Measurements from ENCODE around the gene TSSK6.

The TSSK6 gene

GRCh38 chr19:19544257-19544953, 29.1 kb upstream of the TSSK6 start:
- no peak for DNase-seq

- DNase-seq, result no peak
These were observed 28.3 kb upstream of the TSSK6 start for GRCh38 chr19:19543640-19544039.

- DNase-seq, result no peak
These were observed 27.8 kb upstream of the TSSK6 start for GRCh38 chr19:19543101-19543500.

- no peak for DNase-seq
These were observed 27.2 kb upstream of the TSSK6 start for GRCh38 chr19:19542507-19542906.

- DNase-seq, result no peak
These were observed 26.3 kb upstream of the TSSK6 start for GRCh38 chr19:19541616-19542015.

GRCh38 chr19:19540715-19541515, 25.6 kb upstream of the TSSK6 start:
- peak; percentile 76 for DNase-seq

GRCh38 chr19:19540064-19540714, 24.8 kb upstream of the TSSK6 start:
- peak; percentile 68 for DNase-seq

- DNase-seq, result no peak
These were observed 24.3 kb upstream of the TSSK6 start for GRCh38 chr19:19539698-19540063.

GRCh38 chr19:19538785-19539166, 23.4 kb upstream of the TSSK6 start:
- no peak for DNase-seq

- DNase-seq, result peak; percentile 51
These were observed 22.9 kb upstream of the TSSK6 start, which contains the start of gene CILP2 for GRCh38 chr19:19538061-19538784. Gene CILP2, plus strand, starts transcription at chr19:19538265. Its CDS starts 85 bp downstream, at chr19:19538350.

GRCh38 chr19:19537075-19538048, 22.0 kb upstream of the TSSK6 start:
- DNase-seq, result no peak

GRCh38 chr19:19535311-19536191, 20.2 kb upstream of the TSSK6 start:
- no peak for DNase-seq

GRCh38 chr19:19534556-19535265, 19.4 kb upstream of the TSSK6 start:
- no peak for DNase-seq

GRCh38 chr19:19533841-19534240, 18.5 kb upstream of the TSSK6 start:
- no peak for DNase-seq

GRCh38 chr19:19532806-19533701, 17.7 kb upstream of the TSSK6 start:
- DNase-seq, result no peak

- DNase-seq, result peak; percentile 90
These were observed 16.8 kb upstream of the TSSK6 start for GRCh38 chr19:19531951-19532805.

- DNase-seq, result no peak
These were observed 15.5 kb upstream of the TSSK6 start for GRCh38 chr19:19530889-19531288.

GRCh38 chr19:19530423-19530804, 15.1 kb upstream of the TSSK6 start:
- DNase-seq, result no peak

Data from stimulated activated CD4-positive, alpha-beta T cell treated with anti-CD3 and anti-CD28 coated beads, Interleukin-12 subunit alpha, Interleukin-12 subunit beta, amount 100 ng/mL, for 4 hours (primary cell).